Mammary epithelial cell (primary cell): ENCODE results near the gene NOC4L.

Experiments used
- CTCF ChIP-seq, 2 donors: IDR thresholded peaks in 1 of 2; conservative IDR thresholded peaks in 1 of 2; 2 replicates each; pipeline ENCODE4 v1.5.1; 2011 to 2012; ENCODE audit warnings: inconsistent platforms in 2 of 2, low read length in 2 of 2, mild to moderate bottlenecking in 2 of 2, control low read depth in 1 of 2, low read depth in 1 of 2; ENCODE audit not compliant: insufficient read depth in 1 of 2; ENCODE audit errors: extremely low read depth in 1 of 2
- EZH2 ChIP-seq: IDR thresholded peaks from 2 replicates; pipeline ENCODE4 v1.6.1; 2012; ENCODE audit warnings: low read length, inconsistent platforms, borderline replicate concordance

GRCh38 chr12:132123970-132124765 is 20.1 kb upstream of the NOC4L start:
- no peak for TF ChIP-seq EZH2
- no peak for TF ChIP-seq CTCF (conservative IDR thresholded peaks at IDR 0.05 in 1 of 2, IDR thresholded peaks at IDR 0.05 in 1 of 2; ENCODE audit: extremely low read depth in 1 of 2, insufficient read depth in 1 of 2, low read depth in 1 of 2, low read length in 2 of 2)
